Esophagus squamous epithelium (tissue), 4 donors: ENCODE results near the gene RETREG1.

ENCODE experiments used
- CTCF ChIP-seq, 6 experiments: fragments of 450-650 bp in 4 of 6; fragments of 200-600 bp in 2 of 6; sonication (generic) in 2 of 6; IDR thresholded peaks; one replicate each; pipeline ENCODE4 v1.5.1; 2016 to 2019; ENCODE audit warnings: antibody characterized with exemption in 6 of 6, mild to moderate bottlenecking in 4 of 6, moderate library complexity in 4 of 6
- POLR2A ChIP-seq, 4 donors: fragments of 450-650 bp; IDR thresholded peaks; one replicate each; pipeline ENCODE4 v1.6.1; 2017; ENCODE audit warnings: antibody characterized with exemption in 4 of 4, mild to moderate bottlenecking in 4 of 4, moderate library complexity in 3 of 4

DNA sequence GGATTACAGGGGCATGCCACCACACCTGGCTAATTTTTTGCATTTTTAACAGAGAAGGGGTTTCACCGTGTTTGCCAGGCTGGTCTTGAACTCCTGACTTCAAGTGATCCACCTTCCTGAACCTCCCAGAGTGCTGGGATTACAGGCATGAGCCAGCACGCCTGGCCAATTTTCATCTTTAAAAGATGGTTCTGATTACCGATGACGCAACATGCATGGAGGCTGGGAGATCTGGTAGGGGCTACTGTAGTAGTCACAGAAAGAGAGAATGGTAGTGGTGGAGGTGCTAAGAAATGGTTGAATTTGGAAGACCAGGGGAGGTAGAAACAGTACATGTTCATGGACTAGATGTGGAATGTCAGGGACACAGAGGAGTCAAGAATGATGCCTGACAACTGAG lies 22.4 kb upstream of the RETREG1 start:
- TF ChIP-seq POLR2A (IDR thresholded peaks at IDR 0.05), result no peak
- no peak for TF ChIP-seq CTCF (IDR thresholded peaks at IDR 0.05)
